Parietal lobe (tissue), 2 donors: ENCODE results near the gene ZNF83. TPM values are rescaled to one million over a fixed set of nuclear protein-coding genes. Genes with fewer than 3 reads are reported as not detected.

Experiments used
- small RNA-seq: library from RNA; depleted of rRNA; stranded (forward); fragments of <200 nt; gene quantifications from one replicate; pipeline ENCODE3, GENCODE V24; 2014; ENCODE audit warnings: low replicate concordance
- total RNA-seq: library from RNA; depleted of rRNA; stranded (reverse); fragments of >200 nt; gene quantifications from one replicate; pipeline ENCODE4 v1.2.3, GENCODE V29; 2014

ZNF83 gene
- total RNA-seq, result 107 TPM

DNA sequence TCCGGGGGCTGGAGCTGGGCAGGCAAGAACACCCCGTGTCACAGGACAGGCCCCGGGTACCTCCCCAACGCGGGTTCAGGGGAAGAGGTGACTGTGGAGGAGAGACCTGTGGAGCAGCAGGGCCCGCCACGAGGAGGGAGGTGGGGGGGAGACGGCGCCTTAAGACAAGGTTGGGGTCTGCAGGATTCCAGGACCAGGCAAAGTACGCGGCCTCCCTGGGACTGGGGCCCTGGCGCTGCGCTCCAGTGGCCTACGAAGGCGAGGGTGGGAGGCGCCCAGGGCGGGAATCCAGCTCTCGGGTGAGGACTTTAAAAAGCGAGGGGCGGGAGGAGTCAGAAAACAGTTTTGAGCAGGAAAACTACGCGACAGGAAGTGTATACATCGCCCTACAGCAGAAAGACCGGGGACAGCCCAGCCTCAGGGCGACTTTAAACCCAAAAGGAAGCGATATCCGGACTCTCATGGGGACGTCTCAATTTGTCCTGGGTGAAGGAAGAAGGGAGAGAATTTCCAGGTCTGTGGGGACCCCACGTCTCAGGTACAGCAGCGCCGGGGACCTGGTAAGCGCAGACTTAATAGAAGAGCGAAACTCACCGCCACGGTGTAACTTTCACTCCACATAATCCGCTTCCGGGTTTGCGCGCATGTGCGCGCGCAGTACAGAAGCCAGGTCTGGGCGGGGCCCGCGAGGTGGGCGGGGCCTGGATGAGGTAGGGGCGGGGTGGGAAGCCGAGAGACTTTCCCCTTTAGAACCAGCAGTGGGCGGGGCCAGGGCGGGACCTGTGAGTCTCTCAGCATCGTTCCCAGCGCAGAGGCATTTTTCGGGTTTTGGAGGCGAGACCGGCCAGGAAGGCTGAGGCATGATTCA is at the start of gene ZNF83:
TSS of gene ZNF83 (minus strand) at position 638 of the 868 bp plus-strand sequence.

GRCh38 chr19:52570000-52570861 is 67.9 kb downstream of the ZNF83 start, which contains the start of gene ZNF701:
TSS of gene ZNF701 (plus strand) at chr19:52570287. CDS start at chr19:52574148, 3,861 bp downstream.

Small RNA genes within 50 kb of the gene (small RNA-seq; reads per million reads assigned to genes)
- gene RPL39P34, result not detected

Other genes starting within 250 kb of the ZNF83 start
- 138 TPM for gene ZNF528, start 240.5 kb downstream of the ZNF83 start, total RNA-seq
- 9.4 TPM for gene ZNF534, start 209.2 kb downstream of the ZNF83 start, total RNA-seq
- gene ZNF578, start 184.8 kb downstream of the ZNF83 start, total RNA-seq, result 36.6 TPM
- 48.5 TPM for gene ZNF808, start 110.7 kb downstream of the ZNF83 start, total RNA-seq
- 41.3 TPM for gene ZNF701, start 68.1 kb downstream of the ZNF83 start, total RNA-seq
- gene ZNF611, start 96.7 kb upstream of the ZNF83 start, total RNA-seq, result 57.6 TPM
- 1.9 TPM for gene ZNF600, start 148.4 kb upstream of the ZNF83 start, total RNA-seq
- gene ZNF28, start 183.3 kb upstream of the ZNF83 start, total RNA-seq, result 32.6 TPM
- 53.8 TPM for gene ZNF468, start 219.3 kb upstream of the ZNF83 start, total RNA-seq